Gastroesophageal sphincter (tissue), 4 donors: ENCODE measurements around the gene GNPTAB. TPM values are rescaled to one million over a fixed set of nuclear protein-coding genes. Genes with fewer than 3 reads are reported as not detected.

ENCODE experiments used
- ATAC-seq: fragments of 150-250 bp; one replicate; pipeline ENCODE4 v1.9.1; 2016; ENCODE audit warnings: mild to moderate bottlenecking, moderate library complexity
- H3K27ac ChIP-seq, 4 donors: fragments of 200-600 bp; sonication (generic) in 3 of 4; 1 replicate in 3 of 4; 2 replicates in 1 of 4; pipeline ENCODE4 v1.5.1; 2016 to 2019
- H3K27me3 ChIP-seq: fragments of 200-600 bp; sonication (generic); one replicate; pipeline ENCODE4 v1.5.1; 2019
- H3K36me3 ChIP-seq, 2 donors: fragments of 200-600 bp; sonication (generic); one replicate each; pipeline ENCODE4 v1.5.1; 2019; ENCODE audit warnings: control low read depth in 1 of 2
- H3K4me1 ChIP-seq, 3 donors: fragments of 200-600 bp; sonication (generic); 1 replicate in 2 of 3; 2 replicates in 1 of 3; pipeline ENCODE4 v1.5.1; 2016 to 2019; ENCODE audit warnings: control low read depth in 2 of 3
- H3K4me3 ChIP-seq, 2 donors: fragments of 200-600 bp; sonication (generic); one replicate each; pipeline ENCODE4 v1.5.1; 2019; ENCODE audit warnings: mild to moderate bottlenecking in 1 of 2, moderate library complexity in 1 of 2
- H3K9me3 ChIP-seq, 3 donors: fragments of 200-600 bp; sonication (generic); one replicate each; pipeline ENCODE4 v1.5.1; 2017 to 2019; ENCODE audit warnings: control low read depth in 2 of 3
- EP300 ChIP-seq: sonication (generic); formaldehyde crosslinking; IDR thresholded peaks from one replicate; pipeline ENCODE4 v1.6.1; 2017; ENCODE audit warnings: antibody characterized with exemption, mild to moderate bottlenecking
- POLR2A ChIP-seq, 2 donors: fragments of 450-650 bp; IDR thresholded peaks; one replicate each; pipeline ENCODE4 v1.6.1; 2017; ENCODE audit warnings: antibody characterized with exemption in 2 of 2, mild to moderate bottlenecking in 2 of 2, moderate library complexity in 1 of 2
- POLR2AphosphoS5 ChIP-seq: sonication (generic); formaldehyde crosslinking; IDR thresholded peaks from one replicate; pipeline ENCODE4 v1.6.1; 2017; ENCODE audit warnings: antibody characterized with exemption
- WGBS, 2 donors: methylation state at CpG; one replicate each; pipeline ENCODE4 v1.1.5; 2018; ENCODE audit warnings: low coverage in 1 of 2; 5-methylcytosine and 5-hydroxymethylcytosine counted together
- total RNA-seq, 4 donors: library from RNA; depleted of rRNA; stranded (reverse); fragments of >200 nt; gene quantifications; one replicate each; pipeline ENCODE4 v1.1.0, GENCODE V29; 2016
- TF ChIP-seq, protein P1 (sequence below), 4 experiments: fragments of 200-600 bp in 2 of 4; fragments of 450-650 bp in 2 of 4; sonication (generic) in 1 of 4; IDR thresholded peaks; one replicate each; pipeline ENCODE4 v1.5.1; 2017 to 2019; ENCODE audit warnings: antibody characterized with exemption in 4 of 4, mild to moderate bottlenecking in 2 of 4, moderate library complexity in 2 of 4

GNPTAB gene
- total RNA-seq, 4 donors from 2014 or later = 25.8 to 43.2 (median 36.3) TPM

DNA sequence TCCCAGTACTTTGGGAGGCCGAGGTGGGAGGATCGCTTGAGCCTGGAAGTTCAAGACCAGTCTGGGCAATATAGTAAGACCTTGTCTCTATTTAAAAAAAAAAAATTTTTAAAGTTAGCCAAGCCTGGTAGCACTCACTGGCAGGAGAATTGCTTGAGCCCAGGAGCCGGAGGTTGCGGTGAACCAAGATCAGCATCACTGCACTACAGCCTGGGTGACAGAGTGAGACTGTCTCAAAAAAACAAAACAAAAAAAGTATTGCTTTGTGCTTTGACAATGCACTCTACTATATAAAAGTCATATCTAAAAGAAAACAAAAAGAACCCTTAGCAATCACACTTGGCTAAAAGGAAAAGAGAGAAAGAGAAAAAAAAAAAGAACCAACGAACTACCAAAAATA lies 26.8 kb downstream of the GNPTAB start:
- Histone ChIP-seq H3K36me3 (no peaks in the 10 kb centered on the region), H3K9me3 (no peaks in the 10 kb centered on the region), H3K4me1 (peaks cover 0 to 10% (median 0%) of the 10 kb centered on the region in 3 donors), H3K4me3 (no peak overlapping the region), H3K27me3 (no peaks in the 10 kb centered on the region), H3K27ac (no peak overlapping the region)
- TF ChIP-seq POLR2AphosphoS5 (no peak), EP300 (no peak), POLR2A (IDR thresholded peaks at IDR 0.05) (no peak)
- TF ChIP-seq, protein P1, sequence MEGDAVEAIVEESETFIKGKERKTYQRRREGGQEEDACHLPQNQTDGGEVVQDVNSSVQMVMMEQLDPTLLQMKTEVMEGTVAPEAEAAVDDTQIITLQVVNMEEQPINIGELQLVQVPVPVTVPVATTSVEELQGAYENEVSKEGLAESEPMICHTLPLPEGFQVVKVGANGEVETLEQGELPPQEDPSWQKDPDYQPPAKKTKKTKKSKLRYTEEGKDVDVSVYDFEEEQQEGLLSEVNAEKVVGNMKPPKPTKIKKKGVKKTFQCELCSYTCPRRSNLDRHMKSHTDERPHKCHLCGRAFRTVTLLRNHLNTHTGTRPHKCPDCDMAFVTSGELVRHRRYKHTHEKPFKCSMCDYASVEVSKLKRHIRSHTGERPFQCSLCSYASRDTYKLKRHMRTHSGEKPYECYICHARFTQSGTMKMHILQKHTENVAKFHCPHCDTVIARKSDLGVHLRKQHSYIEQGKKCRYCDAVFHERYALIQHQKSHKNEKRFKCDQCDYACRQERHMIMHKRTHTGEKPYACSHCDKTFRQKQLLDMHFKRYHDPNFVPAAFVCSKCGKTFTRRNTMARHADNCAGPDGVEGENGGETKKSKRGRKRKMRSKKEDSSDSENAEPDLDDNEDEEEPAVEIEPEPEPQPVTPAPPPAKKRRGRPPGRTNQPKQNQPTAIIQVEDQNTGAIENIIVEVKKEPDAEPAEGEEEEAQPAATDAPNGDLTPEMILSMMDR (IDR thresholded peaks at IDR 0.05) = no peak
- 67 to 86% methylated on average over 3 to 5 of the region's 5 CpGs for WGBS, 2 donors
- ATAC-seq = no peak

DNA sequence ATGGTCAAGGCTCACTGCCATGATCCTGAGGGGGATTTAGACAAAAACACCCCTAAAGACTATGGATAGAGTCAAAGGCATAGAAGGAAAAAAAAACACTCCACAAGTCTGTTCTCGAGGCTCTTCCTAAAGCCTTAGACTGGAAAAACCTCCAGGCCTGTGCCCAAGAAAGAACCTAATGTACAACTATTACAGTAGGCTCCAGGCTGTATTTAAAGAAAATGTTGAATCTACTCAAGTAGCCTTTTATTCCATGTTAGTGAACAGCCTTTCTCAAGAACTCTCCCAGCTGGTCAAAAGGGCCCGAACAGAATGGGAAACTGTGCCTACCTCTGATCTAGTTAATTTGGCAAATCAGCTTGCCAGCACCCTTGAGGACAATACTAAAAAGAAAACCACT lies 28.3 kb downstream of the GNPTAB start:
- Histone ChIP-seq H3K27me3 (no peaks in the 10 kb centered on the region), H3K9me3 (no peaks in the 10 kb centered on the region), H3K4me1 (peaks cover 0 to 10% (median 0%) of the 10 kb centered on the region in 3 donors), H3K36me3 (no peaks in the 10 kb centered on the region), H3K27ac (no peak overlapping the region), H3K4me3 (no peak overlapping the region)
- WGBS, 2 donors = 83 to 85% methylated on average over 2 of the region's 2 CpGs
- no peak for ATAC-seq
- TF ChIP-seq, protein P1 (IDR thresholded peaks at IDR 0.05) = no peak
- TF ChIP-seq POLR2AphosphoS5 = no peak
- no peak for TF ChIP-seq EP300
- TF ChIP-seq POLR2A (IDR thresholded peaks at IDR 0.05) = no peak

DNA sequence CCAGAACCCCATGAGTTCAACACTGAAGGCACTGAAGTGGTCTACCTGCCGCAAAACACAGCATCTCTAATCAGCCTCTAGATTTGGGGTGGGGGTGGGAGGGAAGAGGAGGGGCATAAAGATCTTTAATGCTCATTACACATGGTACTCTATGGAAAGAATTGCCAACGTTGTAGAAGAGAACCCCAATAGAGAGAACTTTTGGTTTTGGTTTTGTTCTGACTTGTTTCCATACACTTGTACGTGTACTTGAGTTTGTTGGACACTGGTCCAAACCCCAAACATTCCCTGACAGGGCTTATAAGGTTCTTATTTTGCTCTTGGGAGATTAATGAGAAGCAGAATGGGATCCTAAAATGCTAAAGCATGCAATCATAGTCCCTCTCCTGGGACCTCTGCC lies 31.0 kb downstream of the GNPTAB start:
- Histone ChIP-seq H3K36me3 (peaks cover 0 to 7% of the 10 kb centered on the region in 2 donors), H3K4me1 (peaks cover 0 to 10% (median 0%) of the 10 kb centered on the region in 3 donors), H3K4me3 (no peak overlapping the region), H3K27ac (no peak overlapping the region), H3K27me3 (no peaks in the 10 kb centered on the region), H3K9me3 (no peaks in the 10 kb centered on the region)
- TF ChIP-seq POLR2AphosphoS5 = no peak
- TF ChIP-seq, protein P1 (IDR thresholded peaks at IDR 0.05) = no peak
- TF ChIP-seq POLR2A (IDR thresholded peaks at IDR 0.05) = no peak
- TF ChIP-seq EP300 = no peak
- ATAC-seq = no peak
- 43 to 62% methylated on average over 2 to 3 of the region's 3 CpGs for WGBS, 2 donors

DNA sequence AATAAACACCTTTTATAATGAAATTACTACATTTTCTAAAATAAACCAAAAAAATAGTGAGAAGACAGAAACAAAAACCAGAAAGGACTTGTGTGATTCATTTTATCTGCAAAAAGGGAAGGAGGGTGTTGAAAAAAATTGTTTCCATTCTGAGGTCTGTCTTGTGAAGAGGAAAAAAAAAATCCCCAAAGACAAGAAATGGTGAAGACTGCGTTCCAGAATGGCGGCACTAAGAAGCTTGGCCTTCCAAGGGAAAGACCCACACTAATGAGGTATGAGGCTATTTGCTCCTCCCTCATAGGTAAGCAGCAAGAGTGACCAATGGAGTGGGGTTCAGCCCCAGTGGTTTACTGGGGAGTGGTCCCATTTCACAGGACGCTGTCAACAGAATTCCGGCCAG lies 35.0 kb downstream of the GNPTAB start:
- 81 to 91% methylated on average over 4 of the region's 4 CpGs for WGBS, 2 donors
- H3K36me3 ChIP-seq = peaks cover 0 to 7% of the 10 kb centered on the region in 2 donors
- TF ChIP-seq POLR2A (IDR thresholded peaks at IDR 0.05) = no peak
- TF ChIP-seq EP300 = no peak
- TF ChIP-seq, protein P1 (IDR thresholded peaks at IDR 0.05) = no peak
- TF ChIP-seq POLR2AphosphoS5 = no peak

DNA sequence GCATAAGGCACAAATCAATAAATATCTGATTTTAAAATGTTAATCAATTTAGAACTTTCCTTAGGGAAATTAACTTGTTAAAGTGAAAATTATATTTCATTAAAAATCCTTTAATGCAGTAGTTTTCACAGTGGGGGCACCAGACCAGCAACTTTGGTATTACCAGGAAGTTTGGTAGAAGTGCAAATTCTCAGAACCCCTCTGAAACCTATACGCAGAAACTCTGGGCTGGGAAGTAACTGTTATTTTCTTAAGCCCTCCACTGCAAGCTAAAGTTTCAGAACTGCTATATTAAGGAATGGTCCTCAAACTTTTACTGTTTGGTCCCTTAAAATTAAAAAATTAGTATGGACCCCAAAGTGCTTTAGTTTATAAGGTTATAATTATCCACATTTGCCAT lies 35.7 kb downstream of the GNPTAB start:
- no peak for ATAC-seq
- H3K36me3 ChIP-seq = peaks cover 0 to 11% of the 10 kb centered on the region in 2 donors
- H3K4me1 ChIP-seq = peaks cover 0 to 21% (median 0%) of the 10 kb centered on the region in 3 donors
- no peak overlapping the region for H3K27ac ChIP-seq
- no peaks in the 10 kb centered on the region for H3K27me3 ChIP-seq
- TF ChIP-seq POLR2A (IDR thresholded peaks at IDR 0.05) (no peak), EP300 (no peak)
- WGBS, 2 donors = 89 to 91% methylated on average over 1 of the region's 1 CpG
- no peaks in the 10 kb centered on the region for H3K9me3 ChIP-seq
- H3K4me3 ChIP-seq = no peak overlapping the region

More for the DNA sequence above, 35.0 kb downstream of the GNPTAB start:
- H3K27me3 ChIP-seq = no peaks in the 10 kb centered on the region
- no peak for ATAC-seq
- H3K27ac ChIP-seq = no peak overlapping the region
- no peak overlapping the region for H3K4me3 ChIP-seq
- H3K4me1 ChIP-seq = peaks cover 0 to 24% (median 0%) of the 10 kb centered on the region in 3 donors
- no peaks in the 10 kb centered on the region for H3K9me3 ChIP-seq
